A673 (cell line): Measurements from ENCODE around the gene GPRC5C. TPM values are rescaled to one million over a fixed set of nuclear protein-coding genes. Genes with fewer than 3 reads are reported as not detected.

ENCODE experiments used
- BruUV-seq: library from RNA; stranded (reverse); fragments of 400-500 nt; replicated peaks from 2 replicates; lab custom pipeline; 2021; lab: Mats Ljungman, UMichigan
- CTCF ChIA-PET: fragments of 300-600 bp; sonication (Branson Sonifier 250); formaldehyde crosslinking; loops from one replicate; lab custom pipeline; 2022; ENCODE audit warnings: antibody characterized with exemption; lab: Charles Lee
- POLR2A ChIA-PET: fragments of 300-600 bp; sonication (Branson Sonifier 250); formaldehyde crosslinking; loops from one replicate; lab custom pipeline; 2022; ENCODE audit warnings: antibody characterized with exemption; ENCODE audit not compliant: low non-redundant PET; lab: Charles Lee
- DNase-seq: peaks from one replicate; pipeline ENCODE4 v3.0.0-alpha.2; 2015; ENCODE audit warnings: low spot score
- H3K27ac ChIP-seq: fragments of 200-600 bp; sonication (generic); 2 replicates; pipeline ENCODE4 v1.5.1; 2016; ENCODE audit warnings: mixed run types, low read depth, mild to moderate bottlenecking, mixed read lengths, antibody characterized with exemption, low read length; ENCODE audit not compliant: poor library complexity, severe bottlenecking
- H3K27me3 ChIP-seq: fragments of 200-600 bp; sonication (generic); replicated peaks from 2 replicates; pipeline ENCODE4 v1.6.1; 2017; ENCODE audit warnings: mixed run types, low read depth, mild to moderate bottlenecking, mixed read lengths, antibody characterized with exemption, low read length; ENCODE audit not compliant: insufficient read depth, poor library complexity
- H3K36me3 ChIP-seq: fragments of 200-600 bp; sonication (generic); 2 replicates; pipeline ENCODE4 v1.6.1; 2016; ENCODE audit warnings: mixed run types, mild to moderate bottlenecking, mixed read lengths, antibody characterized with exemption, low read length; ENCODE audit not compliant: insufficient read depth, poor library complexity, severe bottlenecking
- H3K4me1 ChIP-seq: fragments of 200-600 bp; sonication (generic); 2 replicates; pipeline ENCODE4 v1.6.1; 2017; ENCODE audit warnings: mixed run types, mild to moderate bottlenecking, mixed read lengths, antibody characterized with exemption, low read length; ENCODE audit not compliant: insufficient read depth, poor library complexity, severe bottlenecking
- H3K4me3 ChIP-seq: fragments of 200-600 bp; sonication (generic); 2 replicates; pipeline ENCODE4 v1.5.1; 2016; ENCODE audit warnings: low read depth, mixed run types, mild to moderate bottlenecking, mixed read lengths, low read length; ENCODE audit not compliant: poor library complexity, severe bottlenecking
- H3K9me3 ChIP-seq: fragments of 200-600 bp; sonication (generic); 2 replicates; pipeline ENCODE4 v1.6.1; 2016; ENCODE audit warnings: mixed run types, low read depth, mild to moderate bottlenecking, mixed read lengths, antibody characterized with exemption, low read length; ENCODE audit not compliant: poor library complexity, severe bottlenecking
- EZH2 ChIP-seq: fragments of 200-600 bp; sonication (generic); IDR thresholded peaks from 2 replicates; pipeline ENCODE4 v1.6.1; 2017; ENCODE audit warnings: borderline replicate concordance, low read depth, mild to moderate bottlenecking, mixed read lengths, antibody characterized with exemption, low read length; ENCODE audit not compliant: poor library complexity, severe bottlenecking
- intact Hi-C: fragments of 100-400 bp; cut with micrococcal nuclease; formaldehyde crosslinking; loops from one replicate; pipeline ENCODE4 v1.10.0; 2022; ENCODE audit not compliant: unreplicated experiment
- total RNA-seq: library from RNA; stranded (reverse); gene quantifications from 2 replicates; pipeline ENCODE4 v1.2.3, GENCODE V29; 2021
- TF ChIP-seq, protein P1 (sequence below): fragments of 300-800, 200-600 bp; sonication (generic); conservative IDR thresholded peaks from 2 replicates; pipeline ENCODE4 v1.5.1; 2017; ENCODE audit warnings: low read depth, mild to moderate bottlenecking, antibody characterized with exemption, low read length, moderate library complexity, mixed read lengths

GPRC5C gene
- total RNA-seq, 1 experiment from 2014 or later = not detected

GRCh38 chr17:74443516-74444296 lies 11.8 kb downstream of the GPRC5C start:
- intact Hi-C loops = no loop called here
- no TSS peak for BruUV-seq
- Histone ChIP-seq H3K4me3 (no peak overlapping the region), H3K9me3 (no peaks in the 10 kb centered on the region), H3K36me3 (no peaks in the 10 kb centered on the region), H3K4me1 (no peaks in the 10 kb centered on the region), H3K27ac (no peak overlapping the region), H3K27me3 (no peaks in the 10 kb centered on the region)
- no peak for TF ChIP-seq EZH2
- TF ChIP-seq, protein P1, sequence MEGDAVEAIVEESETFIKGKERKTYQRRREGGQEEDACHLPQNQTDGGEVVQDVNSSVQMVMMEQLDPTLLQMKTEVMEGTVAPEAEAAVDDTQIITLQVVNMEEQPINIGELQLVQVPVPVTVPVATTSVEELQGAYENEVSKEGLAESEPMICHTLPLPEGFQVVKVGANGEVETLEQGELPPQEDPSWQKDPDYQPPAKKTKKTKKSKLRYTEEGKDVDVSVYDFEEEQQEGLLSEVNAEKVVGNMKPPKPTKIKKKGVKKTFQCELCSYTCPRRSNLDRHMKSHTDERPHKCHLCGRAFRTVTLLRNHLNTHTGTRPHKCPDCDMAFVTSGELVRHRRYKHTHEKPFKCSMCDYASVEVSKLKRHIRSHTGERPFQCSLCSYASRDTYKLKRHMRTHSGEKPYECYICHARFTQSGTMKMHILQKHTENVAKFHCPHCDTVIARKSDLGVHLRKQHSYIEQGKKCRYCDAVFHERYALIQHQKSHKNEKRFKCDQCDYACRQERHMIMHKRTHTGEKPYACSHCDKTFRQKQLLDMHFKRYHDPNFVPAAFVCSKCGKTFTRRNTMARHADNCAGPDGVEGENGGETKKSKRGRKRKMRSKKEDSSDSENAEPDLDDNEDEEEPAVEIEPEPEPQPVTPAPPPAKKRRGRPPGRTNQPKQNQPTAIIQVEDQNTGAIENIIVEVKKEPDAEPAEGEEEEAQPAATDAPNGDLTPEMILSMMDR = no peak
- ChIA-PET CTCF (no interaction called here), POLR2A (no interaction called here)
- DNase-seq = no peak

DNA sequence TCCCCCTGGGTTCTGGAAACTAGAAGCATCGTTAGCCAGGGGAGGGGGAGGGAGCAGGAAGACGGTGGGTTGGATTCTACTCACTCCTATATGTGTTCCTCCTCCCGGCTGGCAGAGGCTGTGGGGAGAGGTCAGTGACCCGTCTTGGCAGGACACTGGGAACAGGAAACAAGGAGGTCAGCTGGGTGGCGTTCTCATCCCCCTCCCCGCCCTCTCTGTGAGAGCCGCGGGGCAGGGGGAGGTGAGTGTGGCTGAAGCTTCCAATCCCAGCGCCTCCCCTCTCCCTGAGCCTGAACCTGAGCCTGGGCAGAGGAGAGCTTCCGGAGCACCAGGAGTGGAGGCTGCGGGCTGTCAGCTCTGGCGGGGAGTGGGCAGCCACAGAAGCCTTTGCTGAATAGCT lies 12.5 kb downstream of the GPRC5C start:
- TF ChIP-seq EZH2 = no peak
- TF ChIP-seq, protein P1 = no peak
- DNase-seq = no peak
- Histone ChIP-seq H3K4me1 (no peaks in the 10 kb centered on the region), H3K36me3 (no peaks in the 10 kb centered on the region), H3K27me3 (no peaks in the 10 kb centered on the region), H3K9me3 (no peaks in the 10 kb centered on the region), H3K4me3 (no peak overlapping the region), H3K27ac (no peak overlapping the region)
- ChIA-PET CTCF (no interaction called here), POLR2A (no interaction called here)
- intact Hi-C loops = no loop called here
- no TSS peak for BruUV-seq

DNA sequence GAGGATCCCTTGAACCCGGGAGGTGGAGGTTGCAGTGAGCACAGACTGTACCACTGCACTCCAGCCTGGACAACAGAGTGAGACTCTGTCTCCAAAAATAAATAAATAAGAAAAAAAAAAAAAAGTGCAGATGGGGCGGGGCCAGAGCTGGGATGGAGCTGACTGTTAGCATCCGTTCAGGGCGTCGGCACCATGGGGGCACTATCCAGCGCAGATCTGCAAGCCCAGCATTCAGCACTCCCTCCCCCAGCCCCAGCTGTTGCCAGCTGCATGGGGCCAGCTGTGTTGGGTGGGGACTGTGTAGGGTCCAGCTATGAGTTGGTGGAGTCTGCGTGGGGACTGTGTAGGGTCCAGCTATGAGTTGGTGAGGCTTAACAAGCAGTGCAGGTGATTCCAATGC lies 13.3 kb downstream of the GPRC5C start:
- H3K27me3 ChIP-seq = no peaks in the 10 kb centered on the region
- TF ChIP-seq, protein P1 = no peak
- POLR2A ChIA-PET = no interaction called here
- DNase-seq = no peak
- H3K9me3 ChIP-seq = no peaks in the 10 kb centered on the region
- H3K27ac ChIP-seq = no peak overlapping the region
- no TSS peak for BruUV-seq
- no peaks in the 10 kb centered on the region for H3K4me1 ChIP-seq
- no peak overlapping the region for H3K4me3 ChIP-seq
- intact Hi-C loops = no loop called here
- no peaks in the 10 kb centered on the region for H3K36me3 ChIP-seq
- CTCF ChIA-PET = no interaction called here
